Activated CD8-positive, alpha-beta memory T cell treated with anti-CD3 and anti-CD28 coated beads for 36 hours (primary cell): ENCODE measurements around the gene KIF11. TPM values are rescaled to one million over a fixed set of nuclear protein-coding genes. Genes with fewer than 3 reads are reported as not detected.
"Not testable (repeated sequence)": the region's sequence is repeated elsewhere in the genome, so short reads cannot be mapped to it uniquely, and the experiment has no call there.

Experiments used
- CTCF ChIA-PET: fragments of 350-600 bp; sonication (Branson Sonifier 250); formaldehyde crosslinking; loops from one replicate; lab custom pipeline; 2021; ENCODE audit warnings: antibody characterized with exemption; lab: Charles Lee
- POLR2A ChIA-PET: fragments of 350-600 bp; sonication (Branson Sonifier 250); formaldehyde crosslinking; loops from one replicate; lab custom pipeline; 2021; ENCODE audit warnings: antibody characterized with exemption; lab: Charles Lee
- total RNA-seq, 2 experiments: library from RNA; stranded (reverse); gene quantifications; one replicate each; pipeline ENCODE4 v1.2.3, GENCODE V29; 2021

KIF11 gene
- 10 to 100 TPM; 40.5 to 40.7 TPM for total RNA-seq

DNA sequence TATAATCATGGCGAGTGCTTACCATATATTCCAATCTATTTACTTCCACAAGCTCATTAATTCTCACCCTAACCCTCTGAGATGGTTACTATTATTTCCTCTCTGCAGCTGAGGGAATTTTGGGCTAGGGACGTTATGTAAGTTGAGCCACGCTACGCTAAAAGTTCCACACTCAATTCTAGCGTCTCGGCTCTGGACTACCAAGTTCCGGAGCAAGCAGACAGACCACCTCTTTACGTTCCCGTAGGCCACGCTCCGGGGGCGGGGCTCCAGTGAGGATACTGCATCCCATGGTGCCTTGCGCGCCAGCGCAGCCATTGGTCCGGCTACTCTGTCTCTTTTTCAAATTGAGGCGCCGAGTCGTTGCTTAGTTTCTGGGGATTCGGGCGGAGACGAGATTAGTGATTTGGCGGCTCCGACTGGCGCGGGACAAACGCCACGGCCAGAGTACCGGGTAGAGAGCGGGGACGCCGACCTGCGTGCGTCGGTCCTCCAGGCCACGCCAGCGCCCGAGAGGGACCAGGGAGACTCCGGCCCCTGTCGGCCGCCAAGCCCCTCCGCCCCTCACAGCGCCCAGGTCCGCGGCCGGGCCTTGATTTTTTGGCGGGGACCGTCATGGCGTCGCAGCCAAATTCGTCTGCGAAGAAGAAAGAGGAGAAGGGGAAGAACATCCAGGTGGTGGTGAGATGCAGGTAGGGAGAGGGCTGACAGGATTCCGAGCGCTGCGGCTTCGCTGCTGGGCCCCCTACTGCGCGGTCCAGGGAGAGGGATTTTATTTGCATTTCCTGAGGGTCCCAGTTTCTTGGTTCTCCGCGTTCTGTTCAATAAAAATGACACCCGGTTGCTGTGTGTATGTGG is at the start of gene KIF11:
Gene KIF11, plus strand, starts transcription at position 370 of the 858 bp plus-strand sequence. Its CDS starts 246 bp downstream, at position 616.
- CTCF ChIA-PET = interaction anchor here (0.7 to 1.8 kb wide), 4 partner anchors 17 to 405 kb away, joined by 3 to 4 read pairs (median 3); partner anchors contain the start of gene IDE
- POLR2A ChIA-PET = interaction anchor here (1.3 to 3.0 kb wide), 2 partner anchors 19 to 669 kb away, joined by 5 to 23 read pairs; partner anchors contain the start of genes BTAF1 and IDE

DNA sequence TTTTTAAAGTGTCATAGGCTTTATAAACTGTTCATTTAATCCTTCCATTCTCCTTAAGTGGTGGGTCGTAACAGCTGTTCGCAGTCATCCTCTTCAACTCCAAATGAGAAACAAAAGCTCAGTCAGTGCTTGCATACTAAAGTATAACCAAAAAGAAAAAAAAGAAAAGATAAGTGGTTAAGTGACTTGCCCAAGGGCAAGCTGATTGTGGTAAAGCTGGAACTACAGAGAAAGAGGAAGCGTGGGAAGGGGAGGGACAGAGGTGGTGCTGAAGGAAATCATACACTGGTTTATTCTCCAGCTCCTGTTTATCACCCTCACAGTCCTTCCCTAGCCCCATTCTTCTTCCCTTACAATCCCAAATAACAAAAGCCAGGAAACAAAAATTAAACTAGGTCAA is 48.6 kb upstream of the KIF11 start:
- CTCF ChIA-PET = no interaction called here
- POLR2A ChIA-PET = no interaction called here

DNA sequence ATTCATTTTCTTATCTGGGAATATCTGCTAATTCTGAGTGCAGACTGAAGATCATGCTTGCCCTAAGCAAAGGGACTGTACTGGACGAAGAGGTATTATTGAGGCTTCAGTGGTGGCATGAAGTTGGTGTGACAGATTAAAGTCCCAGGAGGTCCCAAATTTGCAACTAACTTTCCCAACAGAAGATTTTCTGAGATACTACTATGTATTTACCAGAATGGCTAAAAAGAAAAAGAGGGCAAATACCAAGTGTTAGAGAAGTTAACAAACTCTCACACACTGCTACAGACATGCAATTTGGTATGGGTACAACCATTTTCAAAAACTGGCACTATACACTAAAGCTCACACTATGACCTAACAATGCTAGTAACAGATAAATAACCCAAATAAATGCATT is 47.4 kb upstream of the KIF11 start:
- ChIA-PET CTCF (interaction anchor here (0.5 to 0.7 kb wide), 2 partner anchors 19 to 112 kb away, joined by 3 read pairs; no protein-coding TSS in a partner anchor), POLR2A (no interaction called here)

DNA sequence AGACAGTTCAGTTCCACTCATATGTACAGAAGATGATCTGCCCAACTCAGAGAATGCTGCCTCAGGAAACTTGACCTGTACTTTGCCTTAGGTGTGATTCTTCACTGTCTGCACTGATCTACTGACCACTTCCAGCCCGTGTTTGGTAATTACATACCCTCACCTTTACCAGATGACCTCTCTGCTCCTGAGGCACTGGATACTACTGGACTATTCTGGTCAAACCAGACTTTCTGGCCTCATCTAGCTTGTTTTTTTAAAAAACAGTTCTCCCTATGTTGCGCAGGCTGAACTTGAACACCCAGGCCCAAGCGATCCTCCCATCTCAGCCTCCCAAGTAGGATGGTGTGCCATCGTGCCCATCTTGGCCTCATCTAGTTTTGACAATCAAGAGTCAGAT is 45.3 kb upstream of the KIF11 start:
- ChIA-PET CTCF (interaction anchor here (0.7 kb wide), 1 partner anchor 9 kb away, joined by 4 read pairs; no protein-coding TSS in a partner anchor), POLR2A (no interaction called here)

DNA sequence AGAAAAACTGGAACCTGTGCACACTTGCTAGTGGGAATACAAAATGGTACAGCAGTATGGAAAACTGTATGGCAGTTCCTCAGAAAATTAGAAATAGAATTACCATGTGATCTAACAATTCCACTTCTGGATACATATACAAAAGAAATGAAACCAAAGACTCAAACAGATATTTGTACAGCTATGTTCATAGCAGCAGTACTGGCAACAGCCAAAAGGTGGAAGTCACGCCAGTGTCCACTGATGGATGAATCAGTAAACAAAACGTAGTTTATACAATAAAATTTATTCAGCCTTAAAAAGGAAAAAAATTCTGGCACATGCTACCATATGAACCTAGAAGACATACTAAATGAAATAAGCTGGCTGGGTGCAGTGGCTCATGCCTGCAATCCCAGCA is 42.0 kb upstream of the KIF11 start:
- POLR2A ChIA-PET = no interaction called here
- CTCF ChIA-PET = no interaction called here

DNA sequence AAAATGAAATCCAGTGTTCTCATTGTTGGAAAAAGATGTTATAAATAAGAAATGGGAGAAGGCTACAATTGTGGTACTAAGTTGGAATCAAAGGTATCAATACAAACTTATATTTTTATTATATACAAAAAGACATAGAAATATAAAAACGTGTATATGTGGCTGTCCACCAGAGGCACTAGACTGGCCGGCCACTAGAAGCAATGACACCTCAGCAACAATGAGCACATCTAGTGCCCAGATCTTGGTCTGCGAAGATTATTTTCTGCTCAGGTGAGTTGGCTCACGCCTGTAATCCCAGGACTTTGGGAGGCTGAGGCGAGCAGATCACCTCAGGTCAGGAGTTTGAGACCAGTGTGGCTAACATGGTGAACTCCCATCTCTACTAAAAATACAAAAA is 40.6 kb upstream of the KIF11 start:
- POLR2A ChIA-PET = no interaction called here

DNA sequence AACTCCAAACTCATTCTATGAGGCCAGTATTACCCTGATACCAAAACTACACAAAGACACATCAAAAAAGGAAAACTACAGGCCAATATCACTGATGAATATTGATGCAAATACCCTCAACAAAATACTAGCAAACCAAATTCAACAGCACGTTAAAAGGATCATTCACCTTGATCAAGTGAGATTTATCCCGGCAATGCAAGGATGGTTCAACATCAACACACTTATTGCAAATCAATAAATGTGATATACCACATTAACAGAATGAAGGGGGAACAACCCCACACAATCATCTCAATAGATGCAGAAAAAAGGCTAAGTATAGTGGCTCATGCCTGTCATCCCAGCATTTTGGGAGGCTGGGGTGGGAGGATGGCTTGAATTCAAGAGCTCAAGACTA is 39.0 kb upstream of the KIF11 start:
- ChIA-PET CTCF (no interaction called here), POLR2A (no interaction called here)

More for the DNA sequence above, 40.6 kb upstream of the KIF11 start:
- CTCF ChIA-PET = no interaction called here

DNA sequence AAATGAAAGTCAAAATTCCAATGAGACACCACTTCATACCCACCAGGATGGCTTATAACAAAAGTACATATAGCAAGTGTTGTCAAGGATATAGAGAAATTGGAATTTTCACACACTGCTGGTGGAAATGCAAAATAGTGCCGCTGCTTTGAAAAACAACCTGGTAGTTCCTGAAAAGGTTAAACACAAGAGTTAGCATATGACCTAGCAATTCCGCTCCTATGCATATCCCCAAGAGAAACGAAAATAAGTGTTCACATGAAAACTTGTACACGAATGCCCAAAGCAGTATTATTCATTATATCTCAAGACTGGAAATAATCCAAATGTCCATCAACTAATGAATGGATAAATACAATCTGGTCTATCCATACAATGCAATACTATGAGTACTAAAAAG is 33.9 kb upstream of the KIF11 start:
- POLR2A ChIA-PET = no interaction called here

DNA sequence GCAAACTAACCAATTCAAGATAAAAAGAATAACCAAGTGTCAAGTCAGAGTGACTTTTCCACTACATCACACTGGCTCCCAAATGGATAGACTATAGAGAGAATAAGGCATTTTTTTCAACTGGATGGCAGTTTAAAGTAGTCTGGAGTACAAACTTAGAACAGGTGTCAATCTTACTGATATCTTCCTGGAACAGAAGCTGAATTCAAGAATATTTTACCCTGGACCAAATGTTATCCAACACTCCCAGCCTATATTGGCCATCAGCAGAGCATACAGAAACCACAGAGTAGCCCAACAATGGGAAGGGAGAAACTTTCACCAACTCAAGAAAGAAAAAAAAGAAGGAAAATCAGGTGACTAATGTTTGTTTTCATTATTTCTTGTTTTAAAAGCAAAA is 30.5 kb upstream of the KIF11 start:
- POLR2A ChIA-PET = no interaction called here
- CTCF ChIA-PET = interaction anchor here (0.6 kb wide), 1 partner anchor 510 kb away, joined by 3 read pairs; no protein-coding TSS in a partner anchor

More for the DNA sequence above, 33.9 kb upstream of the KIF11 start:
- CTCF ChIA-PET = no interaction called here

DNA sequence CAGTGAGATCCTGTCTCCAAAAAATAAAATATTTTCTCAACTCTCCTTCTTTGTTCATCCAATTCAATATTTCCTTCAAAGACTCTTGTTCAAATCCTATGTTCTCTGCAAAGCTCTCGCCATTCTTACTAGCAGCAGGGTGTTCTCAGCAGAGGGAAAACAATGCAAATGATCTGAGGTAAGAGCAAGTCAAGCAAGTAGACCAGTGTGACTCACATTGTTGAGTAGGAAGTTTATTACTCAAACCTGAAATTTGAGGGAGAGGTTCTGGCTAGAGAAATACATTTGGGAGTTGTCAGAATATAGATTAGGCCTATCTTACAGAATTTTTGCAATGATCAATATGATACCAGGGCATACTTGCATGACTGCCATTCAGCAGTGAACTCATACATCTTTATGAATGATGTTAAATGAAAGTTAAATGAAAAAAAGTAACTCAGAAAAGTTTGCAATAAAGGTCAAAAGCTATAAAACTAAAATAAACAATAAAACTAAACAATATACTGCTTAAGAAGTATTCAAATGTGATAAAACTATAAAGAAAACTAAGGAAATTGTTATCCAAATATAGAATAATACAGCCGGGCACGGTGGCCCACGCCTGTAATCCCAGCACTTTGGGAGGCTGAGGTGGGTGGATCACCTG is 24.9 kb upstream of the KIF11 start:
- ChIA-PET CTCF (no interaction called here), POLR2A (interaction anchor here (0.6 kb wide), 1 partner anchor 22 kb away, joined by 3 read pairs; no protein-coding TSS in a partner anchor)

DNA sequence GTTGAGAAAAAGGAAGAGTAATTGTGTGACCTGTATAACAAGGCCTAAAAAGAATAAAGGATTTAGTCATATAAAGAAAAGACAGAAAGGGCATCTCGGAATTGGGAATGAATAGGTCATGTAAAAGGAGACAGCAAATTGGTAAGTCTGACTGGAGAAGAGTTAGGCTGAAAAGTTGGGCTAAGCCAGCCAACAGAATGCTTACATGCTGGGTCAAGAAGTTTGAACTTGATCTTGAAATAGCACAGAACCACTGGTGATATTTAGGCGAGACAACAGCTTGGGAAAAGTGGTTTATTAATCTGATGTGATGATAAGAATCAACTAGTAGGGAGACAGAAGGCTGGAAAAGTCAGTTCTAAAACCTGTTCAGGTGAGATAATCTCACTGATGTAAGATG is 23.9 kb upstream of the KIF11 start:
- CTCF ChIA-PET = interaction anchor here (1.7 kb wide), 1 partner anchor 21 kb away, joined by 3 read pairs; no protein-coding TSS in a partner anchor

DNA sequence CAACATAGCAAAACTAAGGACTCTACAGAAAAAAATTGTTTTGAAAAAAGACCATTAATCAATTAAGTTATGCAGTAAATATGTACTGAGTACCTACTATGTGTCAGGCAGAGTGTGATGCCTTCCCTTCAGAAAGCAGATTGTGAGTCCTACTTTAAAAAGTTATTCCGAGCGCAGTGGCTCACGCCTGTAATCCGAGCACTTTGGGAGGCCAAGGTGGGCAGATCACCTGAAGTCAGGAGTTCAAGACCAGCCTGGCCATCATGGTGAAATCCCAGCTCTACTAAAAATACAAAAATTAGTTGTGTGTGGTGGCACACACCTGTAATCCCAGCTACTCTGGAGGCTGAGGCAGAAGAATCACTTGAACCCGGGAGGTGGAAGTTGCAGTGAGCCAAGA is 23.3 kb upstream of the KIF11 start:
- CTCF ChIA-PET = interaction anchor here (0.6 to 1.7 kb wide), 3 partner anchors 21 to 91 kb away, joined by 3 read pairs; no protein-coding TSS in a partner anchor
- POLR2A ChIA-PET = not testable (repeated sequence)

More for the DNA sequence above, 23.9 kb upstream of the KIF11 start:
- POLR2A ChIA-PET = no interaction called here

DNA sequence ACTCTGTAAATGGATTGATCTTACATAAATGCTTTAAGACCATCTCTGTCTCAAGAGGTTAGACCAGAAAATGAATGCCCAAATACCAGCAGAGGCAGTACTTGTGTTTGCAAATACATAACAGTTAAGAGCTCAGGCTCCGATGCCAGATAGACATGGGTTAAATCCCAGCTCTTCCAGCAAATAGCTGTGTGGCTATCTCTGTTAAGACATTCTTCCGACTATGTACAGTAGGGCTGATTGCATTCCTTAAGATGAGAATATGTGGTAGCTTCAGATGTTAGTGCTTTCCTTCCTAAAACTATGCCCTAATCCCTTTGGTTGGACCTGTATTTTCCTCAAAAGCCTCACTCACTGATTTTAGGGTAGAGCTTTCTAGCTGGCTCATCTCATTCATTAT is 21.3 kb upstream of the KIF11 start:
- POLR2A ChIA-PET = interaction anchor here (0.8 kb wide), 1 partner anchor 276 kb away, joined by 3 read pairs; the partner anchor contains the start of gene EXOC6
- CTCF ChIA-PET = interaction anchor here (1.9 to 6.9 kb wide), 2 partner anchors 53 to 281 kb away, joined by 4 to 49 read pairs; partner anchors contain the start of genes CPEB3 and MARCHF5

DNA sequence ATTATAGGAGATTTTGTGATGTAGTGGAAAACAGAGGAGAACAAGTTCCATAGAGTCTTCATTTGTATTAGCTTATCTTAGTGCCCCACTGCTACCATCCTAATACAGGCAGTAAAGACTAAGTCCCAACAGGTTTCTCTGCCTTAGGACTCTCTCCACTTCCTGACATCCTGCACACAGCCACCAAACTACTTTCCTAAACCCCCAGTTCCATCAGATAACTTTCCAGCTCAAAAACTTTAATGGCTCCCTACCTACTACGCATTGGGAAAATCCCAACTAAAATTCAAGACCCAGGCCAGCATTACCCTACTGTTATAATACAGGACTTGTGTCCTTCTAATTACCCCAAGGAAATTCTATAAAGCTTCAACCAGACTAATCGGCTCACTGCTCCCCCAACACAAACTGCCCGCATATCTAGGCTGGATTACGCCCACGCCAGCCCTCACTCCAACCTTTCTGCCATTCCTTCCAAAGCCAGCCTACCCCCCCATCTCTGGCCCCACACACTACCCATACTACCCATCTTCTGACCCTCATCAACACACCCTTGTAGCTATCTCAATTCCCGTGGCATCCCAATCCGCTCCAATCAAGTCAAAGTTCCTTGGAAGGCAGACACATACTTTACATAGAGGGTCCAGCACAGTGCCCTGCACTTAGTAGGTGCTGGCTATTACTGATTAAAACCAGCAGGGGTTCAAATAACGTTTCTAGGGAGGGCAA is 20.4 kb upstream of the KIF11 start:
- CTCF ChIA-PET = interaction anchor here (1.9 to 6.9 kb wide), 2 partner anchors 54 to 282 kb away, joined by 4 to 49 read pairs; partner anchors contain the start of genes CPEB3 and MARCHF5
- POLR2A ChIA-PET = interaction anchor here (0.8 to 2.9 kb wide), 2 partner anchors 19 to 276 kb away, joined by 3 to 23 read pairs; partner anchors contain the start of genes EXOC6 and KIF11

DNA sequence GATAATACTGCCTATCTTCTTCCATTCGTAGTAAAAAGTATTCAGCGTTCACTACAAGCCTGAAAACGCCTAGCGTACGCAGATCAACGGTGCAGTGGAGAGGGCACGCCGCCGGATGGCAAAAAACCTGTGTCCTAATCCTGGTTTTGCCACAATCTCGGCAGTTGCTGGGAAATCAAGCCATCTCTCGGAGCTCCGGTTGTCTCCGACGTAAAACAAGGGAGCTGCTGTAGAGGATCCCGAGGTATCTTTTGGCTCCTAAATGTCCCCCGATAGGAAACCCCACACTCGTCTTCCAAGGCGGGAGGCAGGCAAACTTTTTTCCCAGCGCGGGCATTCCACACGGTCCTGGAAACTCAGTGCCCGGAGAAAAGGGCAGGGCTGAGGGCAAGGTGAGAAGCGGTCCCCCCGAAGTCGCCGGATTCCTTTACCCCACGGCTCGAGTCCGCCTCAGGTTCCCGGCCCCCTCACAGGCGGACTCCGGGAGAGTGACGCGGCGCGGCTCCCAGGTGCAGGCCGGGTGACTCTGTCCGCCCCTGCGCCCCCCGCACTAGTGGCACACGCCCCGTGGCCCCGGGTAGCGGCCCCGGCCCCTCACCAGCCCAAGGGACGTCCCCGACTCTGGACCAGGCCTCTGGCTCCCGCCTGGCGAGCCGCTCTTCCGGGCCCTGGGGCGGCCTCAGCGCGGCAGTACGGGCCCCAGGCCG is 19.7 kb upstream of the KIF11 start:
- ChIA-PET POLR2A (interaction anchor here (1.2 to 2.9 kb wide), 3 partner anchors 18 to 56 kb away, joined by 3 to 23 read pairs (median 5); partner anchors contain the start of gene KIF11), CTCF (interaction anchor here (1.9 to 6.9 kb wide), 2 partner anchors 55 to 283 kb away, joined by 4 to 49 read pairs; partner anchors contain the start of genes CPEB3 and MARCHF5)

DNA sequence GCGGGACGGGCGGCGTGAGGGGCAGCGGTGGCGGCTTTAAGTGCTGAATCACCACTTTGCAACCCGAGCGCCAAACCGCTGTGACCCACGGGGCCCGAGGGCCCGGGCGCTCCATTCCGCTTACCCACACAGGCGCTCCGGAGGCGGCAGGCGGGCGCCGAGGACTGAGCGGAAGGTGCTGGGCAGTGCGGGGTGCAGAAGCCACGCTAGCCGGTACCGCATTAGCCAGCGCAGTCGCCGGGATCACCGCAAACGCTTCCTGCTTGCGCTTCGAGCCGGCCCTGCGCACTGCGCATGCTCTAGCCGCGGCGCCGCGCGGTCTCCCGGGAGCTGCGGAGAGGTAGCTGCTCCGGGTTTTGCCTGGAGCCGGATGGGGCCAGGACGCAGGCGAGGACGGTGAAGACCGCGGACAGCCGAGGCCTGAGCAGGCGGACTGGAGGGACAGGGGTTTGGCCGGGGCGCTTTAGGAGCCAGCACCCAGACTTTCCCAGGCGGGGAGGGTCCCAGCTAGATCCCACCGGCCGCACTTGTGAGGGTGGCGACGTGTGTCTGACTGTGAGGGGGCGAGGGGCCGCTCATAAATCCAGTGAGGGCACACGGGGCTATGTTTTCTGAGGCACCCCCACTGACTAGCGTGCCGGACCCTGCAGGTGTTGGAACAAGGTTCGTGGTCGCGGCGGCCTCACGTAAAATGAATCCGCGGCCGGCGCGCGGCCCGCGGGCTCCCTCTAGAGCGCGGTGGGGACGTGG is 19.0 kb upstream of the KIF11 start, which contains the start of gene IDE:
Gene IDE, minus strand, starts transcription at position 296 of the 750 bp plus-strand sequence. Its CDS starts 74 bp downstream, at position 222.
- CTCF ChIA-PET = interaction anchor here (0.7 to 6.9 kb wide), 7 partner anchors 19 to 114 kb away, joined by 3 to 49 read pairs (median 4); partner anchors contain the start of gene KIF11

More for the DNA sequence above, 19.0 kb upstream of the KIF11 start, which contains the start of gene IDE:
- POLR2A ChIA-PET = interaction anchor here (0.6 to 2.9 kb wide), 5 partner anchors 18 to 328 kb away, joined by 3 to 23 read pairs (median 3); partner anchors contain the start of genes CPEB3, KIF11 and MARCHF5
